Hepatocyte (in vitro differentiated cells): ENCODE results near the gene TTC9B.

Source experiments
- CTCF ChIP-seq: fragments of 200-600 bp; sonication (generic); IDR thresholded peaks from 2 replicates; pipeline ENCODE4 v1.5.1; 2016; ENCODE audit warnings: antibody characterized with exemption, mild to moderate bottlenecking; ENCODE audit not compliant: poor library complexity
- EZH2 ChIP-seq: fragments of 200-600 bp; sonication (generic); IDR thresholded peaks from 2 replicates; pipeline ENCODE4 v1.6.1; 2016; ENCODE audit warnings: antibody characterized with exemption, mild to moderate bottlenecking, borderline replicate concordance
- EZH2phosphoT487 ChIP-seq: fragments of 200-600 bp; sonication (generic); IDR thresholded peaks from one replicate; pipeline ENCODE4 v1.6.1; 2018; ENCODE audit warnings: antibody characterized with exemption, mild to moderate bottlenecking, low read depth, moderate library complexity; ENCODE audit not compliant: unreplicated experiment, severe bottlenecking

DNA sequence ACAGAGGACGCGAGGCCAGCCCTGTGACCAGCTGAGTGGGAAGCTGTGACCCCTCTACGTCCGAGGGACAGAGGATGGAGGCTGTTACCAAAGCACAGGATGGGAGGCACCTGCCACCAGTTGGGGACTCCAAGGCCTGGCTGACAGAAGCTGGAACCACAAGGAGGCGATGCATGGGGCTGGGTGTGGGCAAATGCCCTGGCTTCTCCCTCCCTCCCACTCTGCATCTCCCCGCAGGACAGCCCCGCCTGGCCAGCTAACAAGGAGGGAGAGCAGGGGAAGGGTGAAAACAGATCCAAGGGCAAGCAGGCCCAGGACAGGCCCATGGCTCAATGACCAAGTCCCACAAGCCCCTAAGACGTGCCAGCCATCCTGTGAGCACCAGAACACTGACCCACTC is 38.3 kb upstream of the TTC9B start:
- no peak for TF ChIP-seq CTCF
- TF ChIP-seq EZH2: no peak
- no peak for TF ChIP-seq EZH2phosphoT487
